CD4-positive, alpha-beta T cell treated with Interferon alpha-2 for 1 hour (primary cell): ENCODE measurements around the gene LMCD1.
A peak's percentile ranks its signal among the peaks of the same experiment; 100 is the strongest.

Source experiments
- DNase-seq, 2 donors: peaks; one replicate each; pipeline ENCODE4 v3.0.0-alpha.2; 2020 to 2022

The LMCD1 gene

DNA sequence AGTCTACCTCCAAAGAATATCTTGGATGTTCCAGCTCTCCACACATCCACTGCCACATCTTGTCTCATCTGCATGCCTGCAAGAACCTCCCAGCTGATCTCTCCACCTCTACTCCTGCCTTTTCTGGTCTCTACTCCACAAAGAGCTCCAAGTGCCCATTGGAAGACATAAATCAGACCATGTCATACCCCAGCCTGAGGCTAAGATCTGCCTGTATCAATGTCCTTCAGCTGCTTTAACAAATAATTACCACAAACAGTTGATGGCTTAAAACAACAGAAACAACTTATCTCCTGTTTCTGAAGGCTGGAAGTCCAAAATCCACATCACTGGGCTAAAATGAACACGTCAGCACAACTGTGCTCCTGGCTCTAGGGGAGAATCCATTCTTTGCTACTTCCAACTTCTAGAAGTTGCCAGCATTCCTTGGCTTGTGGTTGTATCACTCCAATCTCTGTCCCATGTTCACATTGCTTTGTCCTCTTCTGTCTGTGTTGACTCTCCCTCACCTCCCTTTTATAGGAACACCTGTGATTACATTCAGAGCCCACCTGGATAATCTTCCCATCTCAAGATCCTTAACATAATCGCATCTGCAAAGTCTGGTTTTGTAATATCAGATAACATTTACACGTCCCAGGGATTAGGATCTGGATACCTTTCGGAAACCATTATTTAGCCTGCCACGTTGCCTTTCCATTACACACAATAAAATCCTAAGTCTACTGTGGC, 17.0 kb upstream of the LMCD1 start:
- no peak for DNase-seq

DNA sequence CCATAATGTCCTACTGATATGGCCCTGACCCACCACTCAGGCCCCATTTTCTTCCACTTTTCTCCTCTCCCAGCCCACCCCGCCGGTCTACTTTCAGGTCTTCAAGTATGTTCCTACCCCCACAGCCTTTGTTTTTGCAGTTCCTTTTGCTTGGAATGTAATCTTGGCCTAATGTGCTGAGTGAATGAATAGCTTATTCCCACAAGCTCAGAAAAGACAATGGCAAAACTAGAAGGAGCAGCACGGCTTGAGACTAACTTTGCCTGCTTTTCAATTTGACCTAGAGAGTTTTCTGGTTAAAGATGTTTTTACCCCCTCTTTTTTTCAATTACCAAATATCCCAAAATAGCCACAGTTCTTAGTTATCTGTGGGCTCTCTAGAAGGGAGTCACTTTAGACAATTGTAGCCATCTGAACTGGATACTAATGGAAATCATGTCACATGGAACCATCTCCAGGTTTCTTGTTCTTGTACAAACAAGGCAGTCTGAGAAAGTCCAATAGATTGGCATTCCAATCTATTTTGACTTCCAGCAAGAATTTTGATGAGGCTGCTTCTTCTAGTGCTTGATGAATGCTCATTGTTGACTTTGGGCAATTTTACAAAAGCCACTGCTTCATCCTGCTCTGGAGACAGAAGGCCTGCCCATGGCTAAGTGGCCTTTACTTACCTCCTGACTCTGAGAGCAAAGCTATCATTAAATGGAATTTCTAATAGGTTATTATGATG, 16.3 kb upstream of the LMCD1 start:
- DNase-seq = no peak

DNA sequence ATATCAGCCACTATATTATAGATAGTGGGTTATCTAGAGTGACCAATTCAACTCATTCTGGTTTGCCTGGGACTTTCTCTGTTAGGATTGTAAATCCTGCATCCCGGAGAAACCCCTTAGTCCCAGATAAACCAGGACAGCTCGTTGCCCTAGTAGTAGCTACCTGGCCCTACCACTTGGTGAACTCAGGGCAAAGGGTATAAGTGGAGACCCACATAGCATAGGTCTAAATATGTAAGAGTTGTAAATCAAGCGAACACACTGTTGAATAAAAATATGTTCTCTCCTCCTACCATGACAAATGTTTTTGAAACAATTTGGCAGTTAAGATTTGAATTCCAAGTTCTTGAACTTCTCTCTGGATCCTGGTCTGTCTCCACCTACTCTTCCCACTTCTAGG, 15.7 kb upstream of the LMCD1 start:
- no peak for DNase-seq

DNA sequence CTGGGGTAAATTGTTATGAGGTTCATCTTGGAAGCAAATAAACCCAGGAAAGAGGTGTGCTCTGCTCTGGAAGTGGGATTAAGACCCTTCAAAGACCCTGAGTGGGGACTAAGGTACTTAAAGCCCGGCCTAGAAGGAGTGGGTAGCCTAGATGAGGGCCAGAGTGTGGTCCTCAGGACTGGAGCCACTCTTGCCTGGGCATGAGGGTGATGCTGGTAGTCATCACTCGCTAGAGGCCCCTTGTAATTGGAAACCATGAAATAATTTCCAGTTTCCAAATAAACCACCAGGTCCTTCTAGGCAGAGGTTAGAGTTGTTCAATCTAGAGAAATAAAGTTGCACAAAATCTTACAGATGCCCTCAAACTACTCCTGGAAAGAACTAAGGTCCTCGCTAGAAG, 15.2 kb upstream of the LMCD1 start:
- no peak for DNase-seq

DNA sequence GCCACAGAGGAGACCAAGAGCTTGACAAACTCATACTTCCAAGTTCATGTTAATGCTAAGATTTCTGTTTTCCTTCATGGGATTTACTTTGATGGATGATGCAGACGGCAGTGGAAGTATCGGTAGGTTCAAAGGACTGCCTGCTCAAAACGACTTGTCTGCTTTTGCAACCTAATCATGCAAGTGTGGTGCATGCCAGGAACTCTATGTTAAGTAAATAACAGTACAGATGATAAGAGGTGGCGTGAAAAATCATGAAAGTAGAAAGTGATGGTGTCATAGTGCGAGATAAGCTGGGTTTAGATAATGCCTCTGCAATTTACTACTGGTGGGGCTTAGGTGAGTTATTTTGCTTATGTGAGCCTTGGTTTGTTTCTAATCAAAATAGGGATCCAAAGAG, 14.7 kb upstream of the LMCD1 start:
- no peak for DNase-seq

DNA sequence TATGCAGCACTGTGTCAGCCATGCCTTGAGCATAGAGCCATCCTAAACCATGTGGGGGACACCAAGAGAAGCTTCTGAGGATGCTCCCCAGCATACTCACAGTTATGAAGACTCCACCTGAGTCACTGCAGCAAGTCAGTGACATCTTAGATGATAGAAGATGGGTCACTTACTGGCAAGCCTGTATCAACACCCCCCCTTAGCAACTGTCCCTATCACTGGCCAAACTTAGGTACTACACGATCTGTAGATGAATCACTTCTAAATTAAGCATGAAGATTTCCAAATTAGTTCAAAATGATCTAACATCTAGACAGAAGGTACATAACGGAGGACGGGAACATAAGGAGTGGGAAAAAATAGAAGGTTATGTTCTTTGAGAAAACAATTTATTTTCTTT, 13.2 kb upstream of the LMCD1 start:
- DNase-seq = no peak

DNA sequence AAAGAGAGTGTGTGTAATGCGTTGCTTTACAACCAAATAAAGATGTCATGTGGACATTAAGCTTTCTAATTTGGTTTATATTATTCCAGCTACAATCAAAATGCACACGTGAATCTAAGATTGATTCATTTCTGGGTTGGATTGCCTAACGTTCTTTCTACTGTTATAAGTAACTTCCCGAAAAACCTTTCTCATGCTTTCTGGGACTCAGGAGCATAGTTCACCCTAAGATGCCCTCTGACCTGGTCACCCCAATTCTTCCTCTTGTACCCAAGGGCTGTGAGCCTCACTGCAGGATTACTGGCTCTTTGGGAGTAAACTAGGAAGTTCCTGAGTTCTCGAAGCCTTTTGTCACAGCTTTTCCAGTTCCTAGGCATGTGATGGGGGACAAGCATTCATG, 12.7 kb upstream of the LMCD1 start:
- DNase-seq = peak in 1 of 2 donors; percentile 2

DNA sequence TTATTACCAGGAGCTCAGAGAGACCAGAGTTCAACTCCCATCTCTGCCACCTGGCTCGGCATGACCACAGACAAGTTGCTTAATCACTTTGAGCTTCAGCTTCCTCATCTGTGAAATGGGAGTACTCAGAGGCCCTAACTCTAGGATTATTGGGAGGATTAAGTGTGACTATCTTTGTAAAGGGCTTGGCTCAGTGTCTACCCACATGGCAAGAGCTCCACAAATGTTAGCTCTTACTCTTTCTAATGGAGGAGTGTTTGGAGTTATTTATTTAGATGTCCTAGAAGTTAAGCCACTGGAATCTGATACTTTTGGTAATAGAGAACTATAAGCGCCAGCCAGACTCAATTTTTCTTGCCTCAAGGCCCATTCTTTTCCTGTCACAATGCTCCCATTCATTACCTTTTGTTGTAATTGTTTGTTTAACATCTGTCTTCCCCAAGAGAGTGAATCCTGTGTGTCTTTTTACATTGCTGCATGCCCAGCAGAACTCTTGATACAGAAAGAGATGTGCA, 12.3 kb upstream of the LMCD1 start:
- DNase-seq = no peak

DNA sequence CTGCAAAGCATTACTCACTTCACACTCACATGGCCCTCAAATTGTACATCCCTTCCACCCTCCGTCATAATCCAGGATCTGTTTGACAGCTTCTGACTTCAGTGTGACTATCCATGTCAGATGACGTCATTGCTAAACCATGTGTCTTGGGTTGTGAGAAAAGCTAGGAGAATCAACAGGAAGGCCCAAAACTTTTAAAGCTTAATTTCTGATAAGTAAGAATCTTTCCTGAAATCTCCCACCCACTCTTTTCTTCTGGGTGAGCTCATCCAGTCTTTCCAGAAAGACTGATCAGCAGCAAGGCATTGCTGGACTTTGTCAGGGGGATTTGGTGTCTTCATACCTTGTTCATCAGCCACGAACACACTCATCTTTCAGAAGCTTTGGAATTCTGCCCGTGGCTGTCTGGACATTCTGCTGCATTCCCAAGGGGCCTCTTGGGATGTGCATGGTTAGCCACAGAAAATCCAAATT, 11.5 kb upstream of the LMCD1 start:
- DNase-seq = no peak

DNA sequence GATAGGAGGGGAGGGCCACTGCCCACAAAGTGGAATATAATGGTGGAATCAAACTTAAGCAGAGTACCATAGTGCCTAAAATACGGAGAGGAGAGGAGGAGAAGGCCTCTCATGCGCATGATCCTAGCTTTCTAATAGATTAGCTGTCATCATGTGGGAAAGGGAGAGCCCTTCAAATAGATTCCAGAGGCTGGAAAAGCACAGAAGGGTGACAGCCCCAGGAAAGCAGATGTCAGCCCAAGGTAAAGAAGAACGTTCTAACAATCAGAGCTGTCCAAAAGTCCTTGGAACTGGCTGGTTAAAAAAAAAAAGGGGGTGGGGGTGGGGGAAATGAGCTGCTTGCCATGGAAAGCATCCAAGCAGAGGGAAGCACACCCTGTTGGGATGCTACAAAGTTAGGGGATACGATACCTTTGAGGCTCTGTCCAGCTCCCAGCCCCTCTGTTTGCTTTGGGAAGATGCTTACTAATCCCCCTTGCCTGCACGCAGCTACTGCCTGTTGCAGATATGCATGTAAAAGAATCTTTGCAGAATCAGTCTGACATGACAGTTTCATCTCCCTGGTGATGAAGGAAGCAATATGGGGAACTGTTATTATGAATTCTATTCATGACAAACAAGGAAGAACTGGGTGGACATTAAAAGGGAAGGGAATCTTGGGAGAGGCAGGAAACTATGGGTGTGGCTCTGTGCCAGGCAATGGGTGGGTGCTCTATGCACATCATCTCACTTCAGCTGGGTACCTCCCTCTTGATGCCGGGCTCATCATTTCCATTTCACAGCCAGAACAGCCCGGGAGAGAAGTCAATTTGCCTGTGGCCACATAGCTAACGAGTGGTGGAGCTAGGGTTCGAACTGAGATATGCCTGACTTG, 10.1 kb upstream of the LMCD1 start:
- no peak for DNase-seq

DNA sequence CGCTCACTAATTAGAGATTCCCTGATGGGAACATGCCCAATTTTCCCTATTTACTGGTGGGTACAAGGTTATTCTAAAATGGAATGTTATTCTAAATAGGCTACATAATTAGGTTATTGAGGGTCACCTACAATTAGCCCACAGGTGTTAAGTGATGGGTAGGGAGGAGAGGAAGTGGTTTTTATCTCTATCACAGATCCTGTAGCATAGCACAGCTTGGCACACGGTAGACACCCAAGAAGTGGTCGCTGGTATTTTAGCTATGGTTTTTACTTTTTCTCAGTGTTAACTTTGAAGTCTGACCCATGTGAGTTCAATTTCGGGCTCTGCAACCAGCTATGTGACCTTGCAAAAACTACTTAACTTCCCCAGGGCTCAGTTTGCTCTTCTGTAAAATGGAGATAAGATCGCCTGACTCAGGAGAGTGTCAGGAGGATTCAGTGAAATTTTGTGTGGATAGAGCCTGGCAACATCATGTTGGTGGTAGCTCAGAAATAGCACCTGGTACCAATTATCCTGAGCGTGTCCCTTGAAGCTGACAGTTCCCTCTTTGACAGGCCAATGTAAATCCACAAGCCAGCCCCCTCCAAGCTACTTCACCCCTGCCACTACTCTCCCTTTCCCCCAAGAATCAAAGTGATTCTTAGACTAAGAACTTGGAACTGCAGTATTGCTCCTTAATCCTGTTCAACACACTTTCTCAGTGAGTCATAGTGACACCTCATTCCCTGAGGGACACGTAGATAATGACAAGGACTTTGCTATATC, 8.7 kb upstream of the LMCD1 start:
- DNase-seq = no peak

DNA sequence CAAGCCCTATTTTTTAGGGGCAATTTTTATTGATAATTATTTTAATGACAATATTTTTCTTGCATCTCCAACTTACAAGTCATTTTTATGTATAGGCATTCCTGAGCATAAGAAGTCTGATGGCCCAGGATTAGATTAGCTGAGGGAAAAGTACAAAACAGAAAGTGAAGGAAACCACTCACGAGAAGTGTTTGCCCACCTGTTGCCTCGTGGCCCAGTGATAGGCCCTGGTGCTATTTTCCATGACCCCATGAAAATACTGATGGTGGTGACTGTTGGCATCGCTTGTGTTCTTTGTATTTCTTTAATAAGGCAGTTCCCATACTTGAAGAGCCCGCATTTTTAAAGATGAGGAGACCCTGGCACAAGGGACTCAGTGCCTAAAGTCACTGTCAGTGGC, 7.9 kb upstream of the LMCD1 start:
- DNase-seq = no peak

DNA sequence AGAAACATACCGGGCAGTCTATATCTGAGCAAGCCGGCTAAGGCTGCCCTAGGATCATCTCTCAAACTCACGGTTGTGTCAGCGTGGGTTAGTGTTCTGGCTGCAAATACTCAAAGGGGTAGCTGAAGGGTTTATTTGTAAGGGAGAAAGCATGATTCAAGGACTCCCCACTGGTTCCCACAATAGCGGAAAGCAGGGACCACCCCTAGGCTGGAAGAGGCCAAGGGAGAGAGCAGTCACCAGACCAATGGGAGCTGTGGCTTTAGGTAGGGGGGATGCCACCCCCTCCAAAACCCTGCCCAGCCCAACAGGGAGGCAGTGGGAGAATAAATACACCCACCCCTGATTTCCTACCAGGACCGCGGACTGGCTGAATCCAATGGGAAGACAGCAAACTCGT, 7.3 kb upstream of the LMCD1 start:
- no peak for DNase-seq

DNA sequence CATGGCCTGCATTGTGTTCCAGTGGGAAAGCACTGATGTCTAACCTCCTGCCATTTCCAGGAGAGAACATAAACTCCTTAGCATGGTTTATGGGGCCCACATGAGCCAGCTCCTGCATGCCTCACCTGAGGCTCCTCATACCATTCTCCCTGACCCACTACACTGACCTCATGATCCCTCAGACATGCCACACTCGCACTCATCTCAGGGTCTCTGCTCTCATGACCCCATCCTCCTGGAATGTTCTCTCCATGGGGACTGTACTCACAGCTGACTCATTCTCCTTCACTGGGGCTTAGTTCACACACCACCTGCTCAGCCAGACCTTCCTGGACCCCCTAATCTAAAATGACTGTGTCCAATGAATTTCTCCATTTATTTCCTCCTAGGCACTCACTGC, 4.0 kb upstream of the LMCD1 start:
- no peak for DNase-seq

DNA sequence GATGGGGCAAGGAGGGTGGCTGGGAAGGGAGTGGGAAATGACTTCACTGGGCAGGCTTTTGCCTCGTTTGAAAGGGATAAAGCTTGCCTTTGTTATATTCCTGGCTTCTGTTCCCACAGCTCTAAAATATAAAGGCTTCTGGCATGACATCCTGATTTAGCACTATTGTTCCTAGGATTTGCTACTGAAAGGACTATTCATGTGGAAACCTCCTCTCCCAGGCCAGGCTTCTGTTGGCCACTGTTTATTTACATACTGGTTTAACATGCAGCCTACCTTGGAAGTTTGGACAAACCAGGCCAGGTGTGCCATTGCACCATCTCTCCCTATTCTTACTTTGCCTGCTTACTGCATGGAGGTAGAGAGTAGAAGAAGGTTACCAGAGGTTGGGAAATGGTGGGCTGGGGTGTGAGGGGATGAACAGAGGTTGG, 2.4 kb upstream of the LMCD1 start:
- no peak for DNase-seq

DNA sequence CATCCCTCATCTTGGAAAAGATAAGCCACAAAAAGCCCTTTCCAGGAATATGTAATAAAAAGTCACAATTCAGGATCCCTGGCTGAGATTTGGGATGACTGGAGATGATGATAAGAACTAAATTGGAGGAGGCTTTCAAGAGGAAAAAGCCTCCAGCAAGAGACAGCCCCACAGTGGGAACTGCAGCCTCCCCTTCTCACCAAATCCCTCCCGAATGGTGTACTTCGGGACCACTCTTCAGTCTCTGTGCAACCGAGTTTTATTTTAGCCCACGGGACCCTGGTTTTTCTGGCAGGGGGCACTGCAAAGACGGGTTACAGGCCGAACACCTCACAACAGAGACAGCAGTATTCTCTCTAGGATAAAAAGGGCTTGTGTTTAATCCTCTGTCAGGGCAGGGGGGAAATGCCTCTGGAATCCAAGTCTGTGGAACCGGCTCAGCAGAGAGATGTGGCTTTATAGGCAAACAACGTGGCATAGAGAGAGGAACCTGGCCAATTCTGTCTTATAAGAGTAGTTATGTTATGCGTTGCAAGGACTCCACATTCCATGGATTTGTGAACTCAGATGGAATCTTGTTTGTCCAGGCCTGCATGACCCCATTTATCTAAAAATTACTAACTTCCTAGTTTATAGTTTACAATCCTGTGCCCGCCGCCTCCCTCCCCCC, 1.2 kb upstream of the LMCD1 start:
- no peak for DNase-seq

DNA sequence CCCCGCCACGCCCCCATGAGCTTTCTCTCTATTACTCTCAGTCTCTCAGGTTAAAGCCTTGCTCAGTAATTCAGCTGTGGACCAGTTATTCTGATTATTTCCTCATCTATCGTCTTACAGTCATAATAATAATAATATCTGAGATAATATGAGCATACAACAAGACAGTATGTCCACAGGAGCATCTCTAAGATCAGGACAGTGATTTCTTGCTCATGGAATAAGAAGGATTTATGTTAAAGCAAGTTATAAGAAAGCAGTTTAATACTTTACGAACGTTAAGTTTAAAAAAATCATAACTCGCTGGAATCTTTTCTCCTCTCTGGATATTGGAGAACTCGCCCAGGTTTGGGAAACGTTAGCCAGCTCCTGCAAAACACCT, 643 bp upstream of the LMCD1 start:
- no peak for DNase-seq

DNA sequence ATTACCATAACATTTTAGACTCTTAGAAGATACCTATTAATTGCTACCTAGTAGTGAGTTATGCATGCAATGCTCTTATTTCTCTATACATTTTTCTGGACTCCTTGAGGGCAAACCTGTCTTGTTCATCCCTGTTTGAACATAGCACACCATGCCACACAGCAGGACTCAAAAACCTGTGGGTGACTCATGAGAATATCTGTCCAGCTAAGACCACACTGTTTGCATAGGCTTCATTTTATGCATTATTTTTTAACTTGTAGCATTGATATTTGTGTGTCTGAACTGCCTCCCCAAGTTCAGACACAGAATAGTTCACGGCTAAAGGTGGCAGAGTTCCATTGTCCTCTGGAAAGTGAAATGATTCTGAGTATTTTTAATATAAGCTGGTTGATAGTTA, 1.8 kb downstream of the LMCD1 start:
- DNase-seq = no peak

DNA sequence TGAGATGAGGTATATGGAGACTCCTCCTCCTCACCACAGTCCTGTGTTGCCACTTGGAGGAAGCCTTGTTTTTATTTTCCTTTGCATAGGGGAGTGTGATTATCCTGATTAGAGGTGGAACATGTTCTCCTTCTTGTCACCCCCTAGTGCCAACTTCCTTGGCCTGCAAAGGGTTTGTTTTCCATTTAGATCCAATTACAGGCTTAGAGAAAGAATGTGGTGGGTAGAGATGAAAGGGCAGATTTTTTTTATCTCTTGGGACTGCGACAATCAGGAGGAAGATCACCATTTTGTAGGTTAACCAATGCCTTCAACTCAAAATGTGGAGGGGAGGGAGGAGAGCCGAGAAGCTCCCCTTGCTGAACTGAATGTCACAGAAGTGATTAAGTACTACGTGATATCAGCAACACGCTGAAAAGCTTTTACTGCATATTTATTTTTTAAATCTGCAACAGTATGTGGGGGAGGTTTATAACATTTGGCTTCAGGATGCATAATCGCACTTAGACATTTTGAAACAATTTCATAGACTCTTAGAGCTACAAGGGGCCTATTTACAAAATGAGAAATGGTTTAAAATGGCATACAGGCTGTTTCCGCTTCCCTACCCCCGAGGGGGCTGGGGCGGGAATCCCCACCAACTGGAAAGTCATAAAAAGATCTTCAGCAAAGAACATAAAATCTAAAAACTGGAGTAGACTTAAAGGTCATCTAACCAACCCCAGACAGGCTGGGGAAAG, 2.4 kb downstream of the LMCD1 start:
- DNase-seq = no peak

DNA sequence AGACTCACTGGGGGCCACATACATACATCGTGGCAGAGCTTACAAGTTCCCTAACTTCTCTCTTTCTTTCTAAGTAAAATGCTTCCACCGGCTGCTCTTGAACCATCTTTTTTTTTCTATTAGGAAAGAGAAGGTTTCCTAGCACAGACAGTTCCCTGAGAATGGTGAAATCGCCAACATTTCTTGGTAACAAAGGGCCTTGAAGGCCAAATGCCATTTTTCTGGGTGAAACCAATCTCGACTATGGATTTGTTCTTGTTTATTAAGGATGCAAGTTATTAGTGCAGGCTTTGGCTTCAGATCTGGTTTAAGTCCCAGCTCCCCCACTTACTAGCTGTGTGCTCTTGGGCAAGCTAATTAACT, 3.0 kb downstream of the LMCD1 start:
- no peak for DNase-seq

DNA sequence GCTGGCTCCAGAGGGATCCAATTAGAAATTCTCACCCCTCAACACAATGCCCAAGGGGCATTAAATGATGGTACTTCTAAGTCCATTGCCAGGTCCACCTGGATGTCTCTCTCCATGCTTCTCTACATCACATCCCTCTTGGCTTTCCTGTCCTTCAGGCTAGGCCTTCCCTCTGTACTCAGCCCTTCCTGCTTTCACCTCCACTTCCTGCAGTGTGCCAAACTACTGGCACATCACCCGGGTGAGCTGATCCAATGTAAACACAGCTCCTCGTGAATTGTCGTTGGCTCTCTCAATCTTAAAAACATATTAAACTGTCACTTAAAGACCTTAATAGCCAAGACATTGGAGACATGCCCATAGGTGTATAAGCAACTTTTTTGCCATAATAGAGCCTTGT, 4.0 kb downstream of the LMCD1 start:
- no peak for DNase-seq
